HepG2 (cell line): ENCODE data around the gene IFNA14. TPM values are rescaled to one million over a fixed set of nuclear protein-coding genes. Genes with fewer than 3 reads are reported as not detected.
"Not testable (repeated sequence)": the region's sequence is repeated elsewhere in the genome, so short reads cannot be mapped to it uniquely, and the experiment has no call there.

Experiments used
- ATAC-seq: fragments of 200-7000 bp; cut with Tn5 transposase; 3 replicates; pipeline ENCODE4 v1.9.1; 2020; ENCODE audit warnings: mild to moderate bottlenecking, moderate library complexity
- BruUV-seq: library from RNA; stranded (reverse); fragments of 400-500 nt; replicated peaks from 2 replicates; lab custom pipeline; 2021; lab: Mats Ljungman, UMichigan
- CTCF ChIA-PET: fragments of 300-600 bp; formaldehyde crosslinking; extraction: SDS; loops from one replicate; lab custom pipeline; 2021; ENCODE audit warnings: low total read pairs, inconsistent platforms, low intra/inter-chr PET ratio; lab: Yijun Ruan, JAX
- POLR2A ChIA-PET: fragments of 350-600 bp; sonication (Branson Sonifier 250); formaldehyde crosslinking; loops from one replicate; lab custom pipeline; 2020; ENCODE audit warnings: antibody characterized with exemption, inconsistent platforms; lab: Yijun Ruan, JAX
- DNase-seq: peaks from one replicate; pipeline ENCODE4 v3.0.0-alpha.2; 2015; ENCODE audit warnings: low spot score
- FAIRE-seq: peaks from 3 replicates; lab custom pipeline; 2011; peaks lifted over from hg19 to GRCh38; lab: Jason Lieb, UNC
- H2AFZ ChIP-seq: one replicate; pipeline ENCODE4 v1.6.1; 2011; ENCODE audit warnings: low read length, inconsistent platforms
- H3K27ac ChIP-seq: fragments of 300-600 bp; 3 replicates; pipeline ENCODE4 v1.8.0; 2011; ENCODE audit warnings: mixed run types, mild to moderate bottlenecking, mixed read lengths, low read length, inconsistent platforms; ENCODE audit not compliant: insufficient read depth; ENCODE audit errors: extremely low read length
- H3K27me3 ChIP-seq, 2 experiments: fragments of 200-600 bp in 1 of 2; 2 replicates in 1 of 2; 3 replicates in 1 of 2; pipeline versions ENCODE4 v1.6.0 to v1.8.0; 2011; ENCODE audit warnings: low read length in 2 of 2, mild to moderate bottlenecking in 2 of 2, moderate library complexity in 2 of 2, inconsistent platforms in 1 of 2; ENCODE audit not compliant: insufficient read depth in 2 of 2, control insufficient read depth in 1 of 2
- H3K36me3 ChIP-seq, 2 experiments: fragments of 200-600 bp in 1 of 2; replicated peaks in 1 of 2; 2 replicates in 1 of 2; 3 replicates in 1 of 2; pipeline versions ENCODE4 v1.5.1 to v1.8.0; 2011; ENCODE audit warnings: low read length in 2 of 2, inconsistent platforms in 1 of 2; ENCODE audit not compliant: insufficient read depth in 2 of 2, control insufficient read depth in 1 of 2
- H3K4me1 ChIP-seq: 2 replicates; pipeline ENCODE4 v1.5.1; 2012; ENCODE audit warnings: low read length, inconsistent platforms; ENCODE audit not compliant: insufficient read depth
- H3K4me2 ChIP-seq: 2 replicates; pipeline ENCODE4 v1.6.0; 2011; ENCODE audit warnings: low read depth, low read length, inconsistent platforms
- H3K4me3 ChIP-seq, 3 experiments: fragments of 200-600 bp in 1 of 3; sonication (generic), shearing (Covaris generic) in 1 of 3; replicated peaks in 1 of 3; 2 replicates each; pipeline ENCODE4 v1.5.1; 2011 to 2016; ENCODE audit warnings: low read length in 3 of 3, inconsistent platforms in 2 of 3, low read depth in 2 of 3, mild to moderate bottlenecking in 2 of 3, control low read depth in 1 of 3, mixed read lengths in 1 of 3; ENCODE audit not compliant: insufficient read depth in 1 of 3
- H3K79me2 ChIP-seq: one replicate; pipeline ENCODE4 v1.6.1; 2011; ENCODE audit warnings: low read length, inconsistent platforms; ENCODE audit not compliant: insufficient read depth
- H3K9ac ChIP-seq: 2 replicates; pipeline ENCODE4 v1.6.0; 2011; ENCODE audit warnings: mild to moderate bottlenecking, low read depth, low read length, inconsistent platforms; ENCODE audit not compliant: insufficient read depth
- H3K9me3 ChIP-seq: 2 replicates; pipeline ENCODE4 v1.5.1; 2012; ENCODE audit warnings: mild to moderate bottlenecking, low read length
- H4K20me1 ChIP-seq: 2 replicates; pipeline ENCODE4 v1.6.0; 2011; ENCODE audit warnings: inconsistent platforms, mild to moderate bottlenecking, low read length, moderate library complexity; ENCODE audit not compliant: insufficient read depth
- STAG1 ChIP-seq: sonication (generic); formaldehyde crosslinking; IDR thresholded peaks from 2 replicates; pipeline ENCODE4 v1.4.0; 2020; ENCODE audit warnings: missing genetic modification reagents
- WGBS: methylation state at CpG from one replicate; pipeline ENCODE4 v1.1.6; 2017; ENCODE audit warnings: low lambda C conversion rate; 5-methylcytosine and 5-hydroxymethylcytosine counted together
- in situ Hi-C: cut with HindIII; loops from 2 replicates; pipeline ENCODE4 v1.10.0; 2017; ENCODE audit warnings: low pct_unique_long_range_greater_than_20kb; ENCODE audit not compliant: extremely low pct_ligation_motif_present
- intact Hi-C: fragments of 100-400 bp; cut with micrococcal nuclease; formaldehyde crosslinking; loops from one replicate; pipeline ENCODE4 v1.10.0; 2022; ENCODE audit not compliant: unreplicated experiment
- polyA plus RNA-seq, 8 experiments: library from polyadenylated mRNA; depleted of rRNA in 3 of 8; stranded (reverse) in 7 of 8; unstranded in 1 of 8; fragments of >200 nt; fragmentation: Illumina TruSeq in 4 of 8; extraction: Trizol in 4 of 8; gene quantifications; 2 replicates each; pipeline versions ENCODE4 v1.2.1 to v1.2.3, GENCODE V29; 2011 to 2016; ENCODE audit warnings: low read depth in 4 of 8, missing spikeins in 1 of 8, mixed read lengths in 1 of 8; ENCODE audit not compliant: insufficient read depth in 1 of 8
- total RNA-seq, 5 experiments: library from RNA; depleted of rRNA; stranded (reverse); fragments of >200 nt; fragmentation: Illumina TruSeq; extraction: Trizol; gene quantifications; 2 replicates each; pipeline ENCODE4 v1.2.3, GENCODE V29; 2016; ENCODE audit warnings: low read depth in 1 of 5
- TF ChIP-seq, protein P1 (sequence below): sonication (generic); formaldehyde crosslinking; IDR thresholded peaks from 2 replicates; pipeline ENCODE4 v1.4.0; 2020; ENCODE audit warnings: missing genetic modification reagents
- TF ChIP-seq, protein P2 (sequence below): sonication (generic); formaldehyde crosslinking; IDR thresholded peaks from 2 replicates; pipeline ENCODE4 v1.5.0; 2020; ENCODE audit warnings: mild to moderate bottlenecking, missing genetic modification reagents, moderate library complexity

IFNA14 gene
- total and polyA plus RNA-seq, 2 of the 13 experiments (the other 11 are each of a cell fraction or from before 2014, with no cell fraction given) = not detected

DNA sequence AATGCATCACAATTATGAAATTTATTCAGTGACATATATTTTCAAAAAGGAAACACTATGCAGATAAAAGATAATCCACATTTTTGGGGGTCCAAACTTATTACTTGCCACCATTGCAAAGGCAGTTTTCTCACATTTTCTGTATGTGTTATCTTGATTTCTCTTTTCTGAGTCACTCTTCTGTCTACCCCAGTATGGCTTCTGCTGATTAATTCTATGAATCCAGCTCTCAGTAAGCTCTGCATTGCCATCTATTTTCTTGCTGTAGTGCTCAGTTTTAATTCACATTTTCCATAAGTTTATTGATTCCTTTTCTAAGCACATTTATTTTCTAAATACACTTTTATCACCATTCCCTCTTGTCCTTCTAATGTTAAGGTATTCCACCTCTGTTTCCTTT, 34.6 kb downstream of the IFNA14 start (continued):
- TF ChIP-seq, protein P1, sequence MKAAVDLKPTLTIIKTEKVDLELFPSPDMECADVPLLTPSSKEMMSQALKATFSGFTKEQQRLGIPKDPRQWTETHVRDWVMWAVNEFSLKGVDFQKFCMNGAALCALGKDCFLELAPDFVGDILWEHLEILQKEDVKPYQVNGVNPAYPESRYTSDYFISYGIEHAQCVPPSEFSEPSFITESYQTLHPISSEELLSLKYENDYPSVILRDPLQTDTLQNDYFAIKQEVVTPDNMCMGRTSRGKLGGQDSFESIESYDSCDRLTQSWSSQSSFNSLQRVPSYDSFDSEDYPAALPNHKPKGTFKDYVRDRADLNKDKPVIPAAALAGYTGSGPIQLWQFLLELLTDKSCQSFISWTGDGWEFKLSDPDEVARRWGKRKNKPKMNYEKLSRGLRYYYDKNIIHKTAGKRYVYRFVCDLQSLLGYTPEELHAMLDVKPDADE (CRISPR knock-in tag) = no peak

DNA sequence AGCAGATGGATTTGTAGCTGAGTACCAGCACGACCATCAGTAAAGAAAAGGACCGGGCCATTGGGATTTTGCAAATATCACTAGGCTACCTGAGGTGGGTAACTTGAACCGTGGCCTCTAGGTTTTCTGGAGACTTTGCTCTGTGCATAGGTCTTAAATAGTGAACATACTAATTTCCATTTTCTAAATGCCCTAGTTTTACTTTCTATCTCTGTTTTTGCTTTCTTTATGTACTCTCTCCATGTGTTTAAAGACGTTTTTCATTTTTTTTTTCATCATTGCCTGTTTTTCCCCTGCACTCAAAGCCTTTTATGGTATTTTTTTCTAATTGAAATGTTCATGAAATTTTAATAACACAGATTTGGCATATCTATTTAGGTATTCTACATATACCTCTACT, 37.7 kb downstream of the IFNA14 start, which contains the start of gene IFNA7:
Gene IFNA7 (minus strand): TSS at position 101 of the 400 bp plus-strand sequence. CDS start 40 bp downstream, at position 61.
- CTCF ChIA-PET, H4K20me1 ChIP-seq, H3K4me2 ChIP-seq: not testable (repeated sequence)

DNA sequence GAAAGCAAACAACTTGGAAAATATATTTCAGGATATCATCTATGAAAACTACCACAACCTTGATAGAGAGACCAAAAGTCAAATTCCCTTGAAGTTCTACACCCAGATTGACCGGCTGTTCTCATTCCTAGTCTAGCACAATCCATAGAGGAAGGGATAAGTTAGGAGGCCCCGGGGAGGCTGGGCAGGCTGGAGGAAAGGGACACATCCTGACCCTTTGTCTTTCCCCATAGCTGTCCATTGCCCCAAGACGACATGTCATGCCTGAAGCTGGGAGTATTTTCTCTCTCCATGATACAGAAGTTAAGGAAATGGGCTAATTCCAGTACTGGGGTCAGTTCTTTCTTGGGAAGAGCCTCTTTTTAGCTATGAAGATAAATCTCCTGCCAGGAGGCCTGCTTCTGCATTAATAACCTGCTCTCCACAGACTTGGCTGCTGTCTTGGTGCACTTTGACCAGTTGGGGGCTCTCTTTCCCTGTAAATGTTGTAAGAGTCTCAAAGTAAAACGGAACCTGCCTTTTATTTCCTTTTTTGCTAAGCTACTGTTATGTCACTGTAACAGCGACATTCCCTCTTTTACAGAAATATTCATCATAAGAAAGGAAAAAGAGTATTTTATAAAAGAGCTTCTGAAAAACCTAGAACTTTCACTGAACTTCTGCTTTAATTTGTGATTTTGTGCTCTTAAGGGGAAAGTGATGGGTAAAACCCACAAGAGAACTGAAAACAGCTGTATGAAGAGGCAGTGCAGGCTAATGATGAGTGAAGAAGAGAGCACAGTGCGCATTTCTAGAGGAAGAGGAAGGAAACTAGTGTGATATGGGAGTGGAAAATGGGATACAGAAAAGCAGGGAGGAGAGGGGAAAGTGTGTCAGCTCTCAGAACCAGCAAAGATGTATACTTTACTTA, 44.7 kb downstream of the IFNA14 start:
- H3K4me3 ChIP-seq, H3K27ac ChIP-seq, H3K36me3 ChIP-seq, H3K27me3 ChIP-seq, H3K79me2 ChIP-seq, BruUV-seq, H2AFZ ChIP-seq, H3K4me1 ChIP-seq, POLR2A ChIA-PET, H4K20me1 ChIP-seq, H3K9me3 ChIP-seq, H3K4me2 ChIP-seq, H3K9ac ChIP-seq: not testable (repeated sequence)
- ATAC-seq (peak; percentile 92), FAIRE-seq (peak; percentile 74), DNase-seq (peak; percentile 6)
- 16% methylated on average over 5 of the region's 6 CpGs for WGBS
- CTCF ChIA-PET = interaction anchor here (0.7 kb wide), 1 partner anchor 594 kb away, joined by 3 read pairs; no protein-coding TSS in a partner anchor
- in situ Hi-C loops (loop anchor here (25.0 kb wide), 1 partner anchor 592 kb away; no protein-coding TSS in a partner anchor), intact Hi-C loops (loop anchor here (2.0 kb wide), 1 partner anchor 594 kb away; no protein-coding TSS in a partner anchor)
- TF ChIP-seq, protein P2, sequence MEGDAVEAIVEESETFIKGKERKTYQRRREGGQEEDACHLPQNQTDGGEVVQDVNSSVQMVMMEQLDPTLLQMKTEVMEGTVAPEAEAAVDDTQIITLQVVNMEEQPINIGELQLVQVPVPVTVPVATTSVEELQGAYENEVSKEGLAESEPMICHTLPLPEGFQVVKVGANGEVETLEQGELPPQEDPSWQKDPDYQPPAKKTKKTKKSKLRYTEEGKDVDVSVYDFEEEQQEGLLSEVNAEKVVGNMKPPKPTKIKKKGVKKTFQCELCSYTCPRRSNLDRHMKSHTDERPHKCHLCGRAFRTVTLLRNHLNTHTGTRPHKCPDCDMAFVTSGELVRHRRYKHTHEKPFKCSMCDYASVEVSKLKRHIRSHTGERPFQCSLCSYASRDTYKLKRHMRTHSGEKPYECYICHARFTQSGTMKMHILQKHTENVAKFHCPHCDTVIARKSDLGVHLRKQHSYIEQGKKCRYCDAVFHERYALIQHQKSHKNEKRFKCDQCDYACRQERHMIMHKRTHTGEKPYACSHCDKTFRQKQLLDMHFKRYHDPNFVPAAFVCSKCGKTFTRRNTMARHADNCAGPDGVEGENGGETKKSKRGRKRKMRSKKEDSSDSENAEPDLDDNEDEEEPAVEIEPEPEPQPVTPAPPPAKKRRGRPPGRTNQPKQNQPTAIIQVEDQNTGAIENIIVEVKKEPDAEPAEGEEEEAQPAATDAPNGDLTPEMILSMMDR = peak; percentile 56
- TF ChIP-seq STAG1 (CRISPR knock-in tag) = peak; percentile 35

More for the DNA sequence above, 37.7 kb downstream of the IFNA14 start, which contains the start of gene IFNA7:
- H3K4me1 ChIP-seq, H3K4me3 ChIP-seq, POLR2A ChIA-PET, intact Hi-C loops, H3K36me3 ChIP-seq, BruUV-seq, DNase-seq, H3K9me3 ChIP-seq, ATAC-seq, H3K9ac ChIP-seq, in situ Hi-C loops, H3K79me2 ChIP-seq, H3K27ac ChIP-seq, FAIRE-seq, H2AFZ ChIP-seq, H3K27me3 ChIP-seq: not testable (repeated sequence)
- 0% methylated on average over 4 of the region's 4 CpGs for WGBS
